Suppressor macrophage treated with lipopolysaccharide for 4 hours (primary cell): Measurements from ENCODE around the gene SHMT2.

Experiments used
- DNase-seq: peaks from one replicate; pipeline ENCODE4 v3.0.0-alpha.2; 2020

Gene SHMT2

GRCh38 chr12:57215668-57216013, 13.9 kb upstream of the SHMT2 start:
- no peak for DNase-seq

- no peak for DNase-seq
These were observed 13.2 kb upstream of the SHMT2 start, which contains the start of gene NXPH4 for GRCh38 chr12:57216014-57216911. Gene NXPH4, plus strand, starts transcription at chr12:57216794. Its CDS starts 176 bp downstream, at chr12:57216970.

- DNase-seq, result no peak
These were observed 12.3 kb upstream of the SHMT2 start for GRCh38 chr12:57216921-57217879.

- no peak for DNase-seq
These were observed 11.3 kb upstream of the SHMT2 start for GRCh38 chr12:57218030-57218853.

- no peak for DNase-seq
These were observed 10.1 kb upstream of the SHMT2 start for GRCh38 chr12:57219205-57219992.

GRCh38 chr12:57219993-57220754, 9.3 kb upstream of the SHMT2 start:
- no peak for DNase-seq

GRCh38 chr12:57220770-57221168, 8.7 kb upstream of the SHMT2 start:
- DNase-seq, result no peak

GRCh38 chr12:57221169-57221917, 8.2 kb upstream of the SHMT2 start:
- no peak for DNase-seq

- DNase-seq, result no peak
These were observed 7.0 kb upstream of the SHMT2 start for GRCh38 chr12:57222286-57223190.

GRCh38 chr12:57223191-57224165, 6.0 kb upstream of the SHMT2 start:
- DNase-seq, result no peak

- no peak for DNase-seq
These were observed 5.1 kb upstream of the SHMT2 start for GRCh38 chr12:57224278-57224972.

GRCh38 chr12:57224973-57225679, 4.4 kb upstream of the SHMT2 start:
- peak; percentile 87 for DNase-seq

- no peak for DNase-seq
These were observed 3.8 kb upstream of the SHMT2 start for GRCh38 chr12:57225680-57226210.

- no peak for DNase-seq
These were observed 2.8 kb upstream of the SHMT2 start for GRCh38 chr12:57226588-57227314.

- DNase-seq, result no peak
These were observed 2.0 kb upstream of the SHMT2 start for GRCh38 chr12:57227315-57228115.
